Measurements from ENCODE around the gene NDUFB10.

DNA sequence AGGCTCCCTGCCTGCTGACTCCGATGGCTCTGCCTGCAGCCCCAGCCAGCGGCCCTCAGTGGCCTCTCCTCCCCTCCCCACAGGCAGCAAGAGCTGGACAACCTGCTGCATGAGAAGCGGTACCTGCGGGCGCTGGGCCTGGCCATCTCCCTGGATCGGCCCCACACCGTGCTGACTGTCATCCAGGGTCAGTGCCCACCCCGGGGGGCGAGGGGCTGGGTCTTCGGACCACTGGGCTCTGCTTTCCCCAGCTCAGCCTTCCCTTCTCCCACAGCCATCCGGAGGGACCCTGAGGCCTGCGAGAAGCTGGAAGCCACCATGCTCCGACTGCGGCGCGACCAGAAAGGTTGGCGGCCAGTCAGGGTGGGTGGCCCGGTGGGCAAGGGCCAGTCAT lies 18.5 kb downstream of the NDUFB10 start:
- TF ChIP-seq FOXK2 (IDR thresholded peaks at IDR 0.05), result no peak
- TF ChIP-seq HDGF (IDR thresholded peaks at IDR 0.05; ENCODE audit: borderline replicate concordance), result no peak
- no peak for TF ChIP-seq ARNT (IDR thresholded peaks at IDR 0.05)
- TF ChIP-seq FOXM1 (IDR thresholded peaks at IDR 0.05; ENCODE audit: borderline replicate concordance), result no peak
- TF ChIP-seq CTBP1 (IDR thresholded peaks at IDR 0.05; ENCODE audit: borderline replicate concordance), result no peak
- TF ChIP-seq SUZ12 (IDR thresholded peaks at IDR 0.05), result no peak
- TF ChIP-seq BHLHE40 (IDR thresholded peaks at IDR 0.05; ENCODE audit: borderline replicate concordance), result no peak

Measured in HEK293T (cell line).